GM12874 (cell line): ENCODE data around the gene SLC1A2.

Source experiments
- TF ChIP-seq, protein P1 (sequence below): IDR thresholded peaks from 2 replicates; pipeline ENCODE4 v1.5.1; 2011; ENCODE audit warnings: low read depth, mild to moderate bottlenecking, control low read depth, low read length, moderate library complexity; ENCODE audit not compliant: insufficient read depth

SLC1A2 gene

DNA sequence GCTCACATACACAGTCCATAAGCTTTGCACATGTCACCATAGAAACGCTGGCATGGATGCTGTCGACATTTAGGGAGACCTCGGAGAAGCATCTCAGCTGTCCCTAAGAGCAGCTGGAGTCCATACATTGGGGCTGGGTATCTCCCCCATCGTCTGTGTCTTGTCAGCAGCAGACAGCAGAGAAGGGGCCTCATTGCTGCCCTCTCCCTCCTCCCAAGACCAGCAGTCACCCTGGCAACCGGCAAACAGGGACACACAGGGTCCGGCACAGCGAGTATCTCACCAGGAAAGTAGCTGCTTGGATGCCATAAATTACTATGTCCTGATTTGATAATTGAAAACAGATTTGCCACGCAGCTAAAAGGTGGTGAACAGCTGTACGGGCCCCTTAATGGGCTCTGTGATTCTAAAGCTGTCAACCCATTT lies 196.0 kb downstream of the SLC1A2 start:
- TF ChIP-seq, protein P1, sequence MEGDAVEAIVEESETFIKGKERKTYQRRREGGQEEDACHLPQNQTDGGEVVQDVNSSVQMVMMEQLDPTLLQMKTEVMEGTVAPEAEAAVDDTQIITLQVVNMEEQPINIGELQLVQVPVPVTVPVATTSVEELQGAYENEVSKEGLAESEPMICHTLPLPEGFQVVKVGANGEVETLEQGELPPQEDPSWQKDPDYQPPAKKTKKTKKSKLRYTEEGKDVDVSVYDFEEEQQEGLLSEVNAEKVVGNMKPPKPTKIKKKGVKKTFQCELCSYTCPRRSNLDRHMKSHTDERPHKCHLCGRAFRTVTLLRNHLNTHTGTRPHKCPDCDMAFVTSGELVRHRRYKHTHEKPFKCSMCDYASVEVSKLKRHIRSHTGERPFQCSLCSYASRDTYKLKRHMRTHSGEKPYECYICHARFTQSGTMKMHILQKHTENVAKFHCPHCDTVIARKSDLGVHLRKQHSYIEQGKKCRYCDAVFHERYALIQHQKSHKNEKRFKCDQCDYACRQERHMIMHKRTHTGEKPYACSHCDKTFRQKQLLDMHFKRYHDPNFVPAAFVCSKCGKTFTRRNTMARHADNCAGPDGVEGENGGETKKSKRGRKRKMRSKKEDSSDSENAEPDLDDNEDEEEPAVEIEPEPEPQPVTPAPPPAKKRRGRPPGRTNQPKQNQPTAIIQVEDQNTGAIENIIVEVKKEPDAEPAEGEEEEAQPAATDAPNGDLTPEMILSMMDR: no peak

DNA sequence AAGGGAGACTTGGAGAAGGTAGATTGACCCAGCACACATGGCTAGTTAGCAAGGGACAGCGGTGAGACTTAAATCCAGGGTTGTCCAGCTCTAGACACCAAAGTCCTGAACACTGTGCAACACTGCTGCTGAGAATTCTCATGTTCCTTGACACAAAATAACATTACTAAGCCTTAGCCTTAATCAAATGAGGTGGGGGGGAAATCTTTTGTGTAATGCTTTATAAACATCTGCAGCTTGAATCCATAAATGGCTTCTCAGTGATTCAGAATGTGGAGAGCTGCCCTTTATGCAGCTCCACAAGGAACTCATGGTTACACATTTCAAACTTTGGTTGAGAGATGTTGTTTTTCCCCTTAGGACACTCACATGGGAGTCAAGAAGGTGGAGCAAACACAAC lies 200.4 kb downstream of the SLC1A2 start:
- TF ChIP-seq, protein P1: no peak

DNA sequence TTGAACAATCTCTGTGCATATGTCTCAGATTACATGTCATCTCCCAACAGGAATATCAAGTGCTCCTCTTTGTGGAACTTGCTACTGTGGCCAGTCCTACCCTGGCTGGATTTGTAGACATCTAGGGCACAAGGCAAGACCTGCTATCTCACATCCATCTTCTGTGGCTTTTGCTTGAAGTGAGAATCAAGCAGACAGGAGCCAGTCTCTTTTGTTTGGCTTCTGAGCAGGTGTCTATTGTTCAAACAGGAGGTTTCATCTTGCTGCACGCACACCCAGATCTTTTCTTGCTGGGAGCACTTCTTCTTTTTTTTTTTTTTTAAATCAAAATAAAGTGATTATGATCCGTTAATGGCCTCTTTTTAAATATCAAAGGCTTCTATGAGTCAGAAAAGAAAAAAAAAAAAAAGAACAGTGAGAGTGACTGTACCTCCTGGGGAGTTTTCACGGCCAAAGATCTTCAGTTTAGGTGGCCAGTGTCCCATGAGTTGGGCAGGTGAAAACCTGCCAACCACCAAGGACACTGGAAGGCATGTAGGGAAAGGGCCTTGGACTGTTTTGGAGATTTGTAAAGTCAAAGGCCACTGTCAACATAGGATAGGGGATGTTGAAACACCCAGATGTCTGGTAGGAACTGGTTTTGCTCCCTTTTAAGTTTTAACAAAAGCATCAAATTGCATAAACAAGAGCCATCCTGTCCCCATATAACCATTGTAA lies 202.2 kb downstream of the SLC1A2 start:
- TF ChIP-seq, protein P1: no peak

DNA sequence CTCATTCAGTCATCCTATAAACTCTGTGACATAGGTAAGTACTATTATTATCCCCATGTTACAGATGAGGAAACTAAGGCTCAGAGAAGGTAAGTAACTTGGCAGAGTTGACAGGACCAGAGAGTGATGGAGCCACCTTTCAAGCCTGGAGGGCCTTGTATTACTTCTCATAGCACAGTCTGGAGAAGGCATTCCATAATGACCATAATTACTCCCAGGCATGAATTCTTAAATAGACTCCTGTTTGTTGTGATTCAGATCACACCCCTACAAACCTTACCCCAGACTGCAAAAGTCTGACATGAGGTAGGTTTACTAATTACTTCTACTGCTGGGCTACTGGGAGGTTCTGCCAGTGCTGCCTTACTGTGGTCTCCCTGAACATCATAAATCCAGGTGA lies 203.4 kb downstream of the SLC1A2 start:
- TF ChIP-seq, protein P1: no peak

DNA sequence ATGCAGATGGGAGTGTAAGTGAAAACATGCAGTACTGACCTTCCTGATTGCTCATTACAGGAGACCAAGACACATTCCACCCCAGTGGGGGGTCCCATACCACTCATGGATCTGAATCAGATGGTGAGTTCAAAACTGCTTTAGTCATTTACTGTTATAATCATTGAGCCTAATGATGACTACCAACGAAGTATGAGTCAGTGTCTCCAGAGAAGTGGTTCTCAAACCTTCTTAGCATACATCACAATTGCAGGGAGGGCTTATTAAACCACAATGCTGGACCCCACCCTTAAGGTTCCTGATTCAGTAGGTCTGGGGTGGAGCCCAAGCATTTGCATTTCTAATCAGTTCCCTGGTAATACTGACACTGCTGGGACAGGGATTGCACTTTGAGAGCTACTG lies 204.6 kb downstream of the SLC1A2 start:
- TF ChIP-seq, protein P1: no peak

DNA sequence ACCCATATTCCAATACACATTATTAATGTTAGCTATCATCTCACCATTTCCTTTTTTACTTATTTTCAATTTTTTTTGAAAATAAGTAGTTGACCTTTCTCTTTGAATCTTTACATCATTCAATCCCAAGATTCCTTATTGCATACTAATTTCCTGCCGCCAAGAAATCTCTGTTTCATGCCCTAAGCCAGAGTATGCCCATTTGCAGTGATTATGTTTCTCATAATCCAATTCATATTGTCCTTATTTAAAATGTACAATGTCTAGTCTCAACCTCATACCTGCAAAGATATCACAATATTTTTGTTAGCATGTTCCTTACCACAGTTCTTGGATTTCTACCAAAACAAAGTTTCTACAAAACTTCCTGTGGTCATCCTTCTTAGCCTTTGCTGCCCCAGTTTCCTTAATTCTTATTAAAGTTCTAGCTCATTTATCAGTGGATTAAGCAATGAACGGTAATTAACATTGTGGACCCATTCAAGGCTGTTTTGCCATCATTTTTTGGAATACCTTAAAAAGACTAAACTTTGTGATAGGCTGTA lies 205.1 kb downstream of the SLC1A2 start:
- TF ChIP-seq, protein P1: no peak

DNA sequence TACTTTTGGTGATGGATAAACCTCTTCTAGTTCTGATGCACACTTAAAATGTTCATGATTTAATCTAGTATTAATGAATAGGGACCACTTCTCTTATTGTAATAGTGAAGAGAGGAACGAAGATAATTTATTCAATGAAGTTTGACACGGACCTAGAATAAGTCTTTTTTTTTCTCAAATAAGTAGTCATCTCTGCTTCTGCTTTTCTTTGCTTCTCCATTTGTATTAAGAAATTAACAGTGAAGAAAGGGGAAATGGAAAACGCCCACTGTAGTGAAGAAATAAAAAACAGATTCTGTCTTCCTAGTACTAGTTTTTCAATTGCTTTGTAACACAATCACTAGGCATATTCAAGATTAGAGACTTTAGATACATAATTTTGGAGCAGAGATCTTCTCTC lies 207.4 kb downstream of the SLC1A2 start:
- TF ChIP-seq, protein P1: no peak
